Measurements from ENCODE around the gene DZIP1. TPM values are rescaled to one million over a fixed set of nuclear protein-coding genes. Genes with fewer than 3 reads are reported as not detected.

The DZIP1 gene
- total RNA-seq, 1 experiment from 2014 or later = 31.0 TPM

DNA sequence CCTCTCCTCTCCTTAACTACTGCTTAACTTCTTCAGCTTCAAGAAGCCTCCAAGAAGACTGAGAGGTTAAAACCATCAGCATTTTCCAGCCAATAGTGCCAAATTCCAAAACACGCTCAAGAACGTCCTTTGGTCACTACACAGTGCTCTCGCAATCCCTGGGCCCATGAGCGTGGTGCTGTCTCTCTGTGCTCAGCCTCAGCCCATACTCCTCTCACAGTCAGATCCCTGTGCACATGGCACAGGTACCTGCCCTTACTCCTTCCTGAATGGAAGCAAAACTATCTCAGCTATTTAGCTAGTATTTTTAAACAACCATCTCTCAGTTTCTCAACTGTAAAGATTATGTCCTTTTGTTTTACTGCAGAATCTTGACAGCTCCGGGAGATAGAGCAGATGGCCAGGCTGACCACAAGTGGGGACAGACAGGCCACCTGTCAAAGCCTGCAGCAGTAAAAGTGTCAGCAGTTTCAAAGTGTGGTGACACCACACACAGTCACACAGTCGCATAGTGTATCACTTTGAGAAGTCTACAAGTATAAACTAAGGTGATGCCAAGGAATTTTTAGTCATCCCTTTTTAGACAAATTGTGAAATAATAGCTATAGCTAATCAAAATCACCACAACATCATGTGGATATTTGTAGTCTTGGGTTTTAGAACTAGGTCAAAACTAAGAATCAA, 35.7 kb downstream of the DZIP1 start (continued):
- TF ChIP-seq PRDM15 (CRISPR knock-in tag; IDR thresholded peaks at IDR 0.05) = no peak
- no peak for TF ChIP-seq OVOL2 (CRISPR knock-in tag; IDR thresholded peaks at IDR 0.05; ENCODE audit: borderline replicate concordance)
- TF ChIP-seq, protein P1, sequence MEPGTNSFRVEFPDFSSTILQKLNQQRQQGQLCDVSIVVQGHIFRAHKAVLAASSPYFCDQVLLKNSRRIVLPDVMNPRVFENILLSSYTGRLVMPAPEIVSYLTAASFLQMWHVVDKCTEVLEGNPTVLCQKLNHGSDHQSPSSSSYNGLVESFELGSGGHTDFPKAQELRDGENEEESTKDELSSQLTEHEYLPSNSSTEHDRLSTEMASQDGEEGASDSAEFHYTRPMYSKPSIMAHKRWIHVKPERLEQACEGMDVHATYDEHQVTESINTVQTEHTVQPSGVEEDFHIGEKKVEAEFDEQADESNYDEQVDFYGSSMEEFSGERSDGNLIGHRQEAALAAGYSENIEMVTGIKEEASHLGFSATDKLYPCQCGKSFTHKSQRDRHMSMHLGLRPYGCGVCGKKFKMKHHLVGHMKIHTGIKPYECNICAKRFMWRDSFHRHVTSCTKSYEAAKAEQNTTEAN (CRISPR knock-in tag; IDR thresholded peaks at IDR 0.05) = no peak

GRCh38 chr13:95607366-95607765, 37.1 kb downstream of the DZIP1 start:
- ChIA-PET POLR2A (no interaction called here), CTCF (interaction anchor here (0.8 kb wide), 1 partner anchor 17 kb away, joined by 4 read pairs; no protein-coding TSS in a partner anchor)
- H3K4me1 Mint-ChIP-seq = peaks cover 5% of the 10 kb centered on the region; the same call in 1 of the 2 replicates
- TF ChIP-seq, protein P2, sequence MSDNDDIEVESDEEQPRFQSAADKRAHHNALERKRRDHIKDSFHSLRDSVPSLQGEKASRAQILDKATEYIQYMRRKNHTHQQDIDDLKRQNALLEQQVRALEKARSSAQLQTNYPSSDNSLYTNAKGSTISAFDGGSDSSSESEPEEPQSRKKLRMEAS (CRISPR knock-in tag; IDR thresholded peaks at IDR 0.05) = no peak
- TF ChIP-seq ZNF425 (CRISPR knock-in tag; conservative IDR thresholded peaks at IDR 0.05) (no peak), ZSCAN18 (CRISPR knock-in tag; IDR thresholded peaks at IDR 0.05) (no peak), MYBL2 (CRISPR knock-in tag; IDR thresholded peaks at IDR 0.05) (no peak), EMX1 (CRISPR knock-in tag; IDR thresholded peaks at IDR 0.05) (no peak), PRDM15 (CRISPR knock-in tag; IDR thresholded peaks at IDR 0.05) (no peak), RELA (CRISPR knock-in tag; IDR thresholded peaks at IDR 0.05; ENCODE audit: borderline replicate concordance) (no peak)
- TF ChIP-seq, protein P3, sequence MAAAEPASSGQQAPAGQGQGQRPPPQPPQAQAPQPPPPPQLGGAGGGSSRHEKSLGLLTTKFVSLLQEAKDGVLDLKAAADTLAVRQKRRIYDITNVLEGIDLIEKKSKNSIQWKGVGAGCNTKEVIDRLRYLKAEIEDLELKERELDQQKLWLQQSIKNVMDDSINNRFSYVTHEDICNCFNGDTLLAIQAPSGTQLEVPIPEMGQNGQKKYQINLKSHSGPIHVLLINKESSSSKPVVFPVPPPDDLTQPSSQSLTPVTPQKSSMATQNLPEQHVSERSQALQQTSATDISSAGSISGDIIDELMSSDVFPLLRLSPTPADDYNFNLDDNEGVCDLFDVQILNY (CRISPR knock-in tag; IDR thresholded peaks at IDR 0.05) = no peak
- TF ChIP-seq, protein P4, sequence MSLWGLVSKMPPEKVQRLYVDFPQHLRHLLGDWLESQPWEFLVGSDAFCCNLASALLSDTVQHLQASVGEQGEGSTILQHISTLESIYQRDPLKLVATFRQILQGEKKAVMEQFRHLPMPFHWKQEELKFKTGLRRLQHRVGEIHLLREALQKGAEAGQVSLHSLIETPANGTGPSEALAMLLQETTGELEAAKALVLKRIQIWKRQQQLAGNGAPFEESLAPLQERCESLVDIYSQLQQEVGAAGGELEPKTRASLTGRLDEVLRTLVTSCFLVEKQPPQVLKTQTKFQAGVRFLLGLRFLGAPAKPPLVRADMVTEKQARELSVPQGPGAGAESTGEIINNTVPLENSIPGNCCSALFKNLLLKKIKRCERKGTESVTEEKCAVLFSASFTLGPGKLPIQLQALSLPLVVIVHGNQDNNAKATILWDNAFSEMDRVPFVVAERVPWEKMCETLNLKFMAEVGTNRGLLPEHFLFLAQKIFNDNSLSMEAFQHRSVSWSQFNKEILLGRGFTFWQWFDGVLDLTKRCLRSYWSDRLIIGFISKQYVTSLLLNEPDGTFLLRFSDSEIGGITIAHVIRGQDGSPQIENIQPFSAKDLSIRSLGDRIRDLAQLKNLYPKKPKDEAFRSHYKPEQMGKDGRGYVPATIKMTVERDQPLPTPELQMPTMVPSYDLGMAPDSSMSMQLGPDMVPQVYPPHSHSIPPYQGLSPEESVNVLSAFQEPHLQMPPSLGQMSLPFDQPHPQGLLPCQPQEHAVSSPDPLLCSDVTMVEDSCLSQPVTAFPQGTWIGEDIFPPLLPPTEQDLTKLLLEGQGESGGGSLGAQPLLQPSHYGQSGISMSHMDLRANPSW (CRISPR knock-in tag; conservative IDR thresholded peaks at IDR 0.05; ENCODE audit: low read depth) = no peak
- H3K27ac Mint-ChIP-seq = no peak overlapping the region
- no peak for DNase-seq (ENCODE audit: low spot score)
- peaks cover 35% of the 10 kb centered on the region for H3K36me3 Mint-ChIP-seq
- no peaks in the 10 kb centered on the region for H3K27me3 Mint-ChIP-seq (ENCODE audit: low read depth)
- no peak overlapping the region for H3K4me3 Mint-ChIP-seq
- no peak for ATAC-seq
- no peaks in the 10 kb centered on the region for H3K9me3 Mint-ChIP-seq
